Measurements from ENCODE around the gene LIPH. TPM values are rescaled to one million over a fixed set of nuclear protein-coding genes. Genes with fewer than 3 reads are reported as not detected.

The LIPH gene
- total and polyA plus RNA-seq, 2 donors = 2.8 to 10.1 TPM

DNA sequence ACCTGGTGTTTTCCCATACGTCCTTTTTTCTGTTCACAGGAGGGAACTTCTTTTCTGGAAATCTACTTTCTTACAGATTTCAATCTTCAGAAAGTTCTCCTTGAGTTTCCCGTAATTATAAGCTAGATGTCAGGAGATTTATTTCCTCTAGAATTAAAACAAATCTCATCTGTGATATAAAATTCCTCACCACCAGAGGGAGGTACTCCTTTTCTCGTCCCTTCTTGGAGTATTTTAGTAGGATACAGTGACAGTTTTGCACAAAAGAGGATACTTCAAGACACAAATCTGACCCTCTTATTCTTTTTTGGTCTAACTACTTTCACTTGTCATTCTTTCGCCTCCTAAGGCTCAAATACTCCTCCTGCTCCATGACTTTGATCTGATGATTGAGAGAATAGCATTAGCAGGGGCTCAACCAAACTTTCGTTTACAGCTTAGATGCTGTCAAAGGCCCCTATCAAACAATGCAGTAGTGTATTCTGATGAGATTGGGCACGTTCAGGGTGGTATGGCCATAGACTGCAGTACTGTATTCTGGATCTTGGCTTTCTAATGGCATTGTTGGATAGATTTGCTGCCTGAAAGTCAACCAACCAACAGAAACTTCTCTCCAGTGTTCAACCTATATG, 91.6 kb downstream of the LIPH start:
- no peak overlapping the region for H3K4me3 ChIP-seq (ENCODE audit: low read depth, low read length)
- WGBS = 82% methylated on average over 6 of the region's 6 CpGs
- H3K27ac ChIP-seq (ENCODE audit: low read depth) = no peak overlapping the region
- no peaks in the 10 kb centered on the region for H3K36me3 ChIP-seq (ENCODE audit: insufficient read depth)
- DNase-seq (ENCODE audit: extremely low spot score) = no peak
- H3K4me1 ChIP-seq (ENCODE audit: insufficient read depth) = no peaks in the 10 kb centered on the region

DNA sequence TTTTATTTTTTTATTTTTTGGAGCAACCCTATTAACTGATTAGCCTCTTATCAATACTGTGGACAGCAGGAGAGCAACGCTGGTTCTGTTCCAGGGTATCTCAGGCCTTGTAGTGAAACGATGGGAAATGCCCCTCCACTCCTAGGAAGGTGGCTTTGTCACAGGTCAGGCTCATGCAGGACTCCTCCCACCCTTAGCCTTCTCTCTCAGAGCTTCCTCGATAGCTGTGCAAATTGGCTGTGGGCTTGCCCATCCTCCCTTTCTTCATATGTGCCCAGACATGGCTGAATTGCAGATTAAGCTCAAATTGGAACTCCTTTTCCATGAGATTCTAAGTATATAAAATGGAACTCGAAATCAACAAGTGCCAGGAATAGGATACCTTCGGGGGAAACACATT, 92.1 kb downstream of the LIPH start:
- H3K4me3 ChIP-seq (ENCODE audit: low read depth, low read length) = no peak overlapping the region
- WGBS = 82% methylated on average over 5 of the region's 5 CpGs
- no peaks in the 10 kb centered on the region for H3K4me1 ChIP-seq (ENCODE audit: insufficient read depth)
- no peaks in the 10 kb centered on the region for H3K36me3 ChIP-seq (ENCODE audit: insufficient read depth)
- DNase-seq (ENCODE audit: extremely low spot score) = no peak
- no peak overlapping the region for H3K27ac ChIP-seq (ENCODE audit: low read depth)

DNA sequence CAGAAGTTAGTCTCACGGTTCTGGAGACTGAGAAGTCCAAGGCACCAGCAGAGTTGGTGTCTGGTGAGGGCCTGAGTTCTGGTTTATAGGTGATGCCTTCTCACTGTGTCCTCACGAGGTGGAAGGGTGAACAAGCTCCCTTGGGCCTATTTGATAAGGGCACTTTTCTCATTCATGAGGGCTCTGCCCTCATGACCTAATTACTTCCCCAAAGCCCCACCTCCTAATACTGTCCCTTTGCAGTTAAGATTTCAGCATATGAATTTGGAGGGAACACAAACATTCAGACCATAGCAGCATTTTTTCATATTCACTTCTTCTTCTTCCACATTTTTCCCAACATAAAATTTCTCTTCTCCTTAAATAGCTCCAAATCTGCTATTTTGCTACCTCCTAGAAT, 95.0 kb downstream of the LIPH start:
- 83% methylated on average over 2 of the region's 2 CpGs for WGBS

More for the DNA sequence above, 95.0 kb downstream of the LIPH start:
- H3K27ac ChIP-seq (ENCODE audit: low read depth) = no peak overlapping the region
- no peak overlapping the region for H3K4me3 ChIP-seq (ENCODE audit: low read depth, low read length)
- no peaks in the 10 kb centered on the region for H3K36me3 ChIP-seq (ENCODE audit: insufficient read depth)
- H3K4me1 ChIP-seq (ENCODE audit: insufficient read depth) = no peaks in the 10 kb centered on the region
- DNase-seq (ENCODE audit: extremely low spot score) = no peak

Other genes starting within 250 kb of the LIPH start
- 33.5 TPM for gene MAP3K13, start 189.5 kb downstream of the LIPH start, total RNA-seq
- gene MAP3K13, start 189.5 kb downstream of the LIPH start, polyA plus RNA-seq = 16.4 TPM
- gene TMEM41A, start 53.6 kb downstream of the LIPH start, total RNA-seq = 15.2 TPM
- gene TMEM41A, start 53.6 kb downstream of the LIPH start, polyA plus RNA-seq = 10.8 TPM
- gene SENP2, start 33.7 kb upstream of the LIPH start, total RNA-seq = 45.7 TPM
- 21.9 TPM for gene SENP2, start 33.7 kb upstream of the LIPH start, polyA plus RNA-seq